ENCODE results near the gene SMC1B.
"Not testable (repeated sequence)": the region's sequence is repeated elsewhere in the genome, so short reads cannot be mapped to it uniquely, and the experiment has no call there.

Gene SMC1B

GRCh38 chr22:45357490-45357889 is 55.9 kb downstream of the SMC1B start:
- no peak for TF ChIP-seq CTCF (IDR thresholded peaks at IDR 0.05; ENCODE audit: low read depth, low read length, missing control alignments)
- no peak overlapping the region for H3K4me3 ChIP-seq (replicated peaks; ENCODE audit: low read depth, low read length)
- DNase-seq (ENCODE audit: extremely low read depth, low read depth), result no peak

GRCh38 chr22:45353786-45354185 is 59.6 kb downstream of the SMC1B start:
- DNase-seq (ENCODE audit: extremely low read depth, low read depth), result no peak
- H3K4me3 ChIP-seq (replicated peaks; ENCODE audit: low read depth, low read length), result no peak overlapping the region
- TF ChIP-seq CTCF (IDR thresholded peaks at IDR 0.05; ENCODE audit: low read depth, low read length, missing control alignments), result no peak

- not testable (repeated sequence) for H3K4me3 ChIP-seq (replicated peaks; ENCODE audit: low read depth, low read length); DNase-seq (ENCODE audit: extremely low read depth, low read depth)
Observed at GRCh38 chr22:45352757-45353156, 60.6 kb downstream of the SMC1B start.

- no peak for TF ChIP-seq CTCF (IDR thresholded peaks at IDR 0.05; ENCODE audit: low read depth, low read length, missing control alignments)
- no peak overlapping the region for H3K4me3 ChIP-seq (replicated peaks; ENCODE audit: low read depth, low read length)
- DNase-seq (ENCODE audit: extremely low read depth, low read depth), result no peak
Observed at GRCh38 chr22:45351956-45352355, 61.4 kb downstream of the SMC1B start.

GRCh38 chr22:45349916-45350315 is 63.5 kb downstream of the SMC1B start:
- no peak overlapping the region for H3K4me3 ChIP-seq (replicated peaks; ENCODE audit: low read depth, low read length)
- TF ChIP-seq CTCF (IDR thresholded peaks at IDR 0.05; ENCODE audit: low read depth, low read length, missing control alignments), result no peak

GRCh38 chr22:45344334-45344733 is 69.1 kb downstream of the SMC1B start:
- no peak for TF ChIP-seq CTCF (IDR thresholded peaks at IDR 0.05; ENCODE audit: low read depth, low read length, missing control alignments)
- no peak overlapping the region for H3K4me3 ChIP-seq (replicated peaks; ENCODE audit: low read depth, low read length)
- DNase-seq (ENCODE audit: extremely low read depth, low read depth), result no peak

More at GRCh38 chr22:45349916-45350315, 63.5 kb downstream of the SMC1B start:
- DNase-seq (ENCODE audit: extremely low read depth, low read depth), result no peak

- H3K4me3 ChIP-seq (replicated peaks; ENCODE audit: low read depth, low read length), result no peak overlapping the region
- no peak for DNase-seq (ENCODE audit: extremely low read depth, low read depth)
- TF ChIP-seq CTCF (IDR thresholded peaks at IDR 0.05; ENCODE audit: low read depth, low read length, missing control alignments), result no peak
Observed at GRCh38 chr22:45343143-45343542, 70.3 kb downstream of the SMC1B start.
